Stomach smooth muscle (tissue), 2 donors: ENCODE results near the gene KRTAP1-3.

Experiments used
- H3K27ac ChIP-seq: one replicate; pipeline ENCODE4 v1.7.0; 2013; ENCODE audit warnings: mild to moderate bottlenecking, low read length, inconsistent platforms
- H3K27me3 ChIP-seq, 2 donors: one replicate each; pipeline ENCODE4 v1.7.0; 2013; ENCODE audit warnings: low read length in 2 of 2; ENCODE audit not compliant: insufficient read depth in 2 of 2, control insufficient read depth in 1 of 2
- H3K36me3 ChIP-seq, 2 donors: one replicate each; pipeline ENCODE4 v1.7.0; 2013; ENCODE audit warnings: low read length in 2 of 2; ENCODE audit not compliant: control insufficient read depth in 2 of 2, insufficient read depth in 2 of 2
- H3K4me1 ChIP-seq: one replicate; pipeline ENCODE4 v1.7.0; 2013; ENCODE audit warnings: low read length; ENCODE audit not compliant: control insufficient read depth, insufficient read depth
- H3K4me3 ChIP-seq, 2 donors: one replicate each; pipeline ENCODE4 v1.7.0; 2013; ENCODE audit warnings: low read length in 2 of 2
- H3K9ac ChIP-seq, 2 donors: one replicate each; pipeline ENCODE4 v1.7.0; 2013; ENCODE audit warnings: low read length in 2 of 2, mild to moderate bottlenecking in 1 of 2
- H3K9me3 ChIP-seq, 2 donors: one replicate each; pipeline ENCODE4 v1.7.0; 2013; ENCODE audit warnings: low read length in 2 of 2; ENCODE audit not compliant: control insufficient read depth in 2 of 2
- donor health status: healthy.
- donor health status: Pancreatic carcinoma.

Gene KRTAP1-3

DNA sequence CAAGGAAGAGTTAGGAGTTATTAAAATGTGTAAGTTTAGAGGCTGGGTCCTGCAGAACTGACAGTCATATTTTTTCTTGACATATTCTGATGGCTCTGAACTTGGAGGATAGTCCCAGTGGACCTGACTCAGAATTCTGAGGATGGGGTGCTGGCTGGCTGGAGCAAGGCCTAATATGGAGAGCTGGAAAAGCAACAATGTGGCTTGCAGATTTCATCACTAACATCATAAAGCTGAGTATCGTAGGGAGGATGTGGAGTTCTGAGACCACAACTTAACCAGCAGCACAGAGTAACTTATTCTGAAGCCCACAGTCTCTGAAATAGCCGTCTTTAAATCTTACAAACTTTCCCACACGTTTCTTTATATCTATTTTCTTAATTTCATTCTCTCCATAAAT, 10.0 kb downstream of the KRTAP1-3 start:
- H3K9me3 ChIP-seq: no peaks in the 10 kb centered on the region
- no peak overlapping the region for H3K9ac ChIP-seq
- no peaks in the 10 kb centered on the region for H3K4me1 ChIP-seq
- H3K27ac ChIP-seq: no peak overlapping the region
- H3K36me3 ChIP-seq: no peaks in the 10 kb centered on the region
- H3K4me3 ChIP-seq: no peak overlapping the region
- H3K27me3 ChIP-seq: no peaks in the 10 kb centered on the region

DNA sequence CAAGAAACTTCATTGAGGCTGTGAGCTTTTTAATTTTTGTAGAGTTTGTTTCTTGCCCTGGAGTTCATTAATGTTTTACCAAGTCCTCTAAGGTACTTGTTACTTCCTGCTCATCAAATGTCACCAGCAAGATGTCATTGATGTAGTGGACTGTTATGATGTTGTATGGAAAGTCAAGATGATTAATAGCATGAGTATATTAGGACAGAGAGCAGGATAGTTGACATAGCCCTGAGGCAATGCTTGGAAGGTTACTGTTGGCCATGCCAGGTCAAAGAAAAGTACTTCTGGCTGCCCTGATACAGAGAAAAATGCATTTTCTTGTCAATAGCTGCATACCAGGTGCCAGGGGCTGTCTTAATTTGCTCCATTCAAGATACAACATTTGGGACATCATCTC, 14.3 kb downstream of the KRTAP1-3 start:
- Histone ChIP-seq H3K4me3 (no peak overlapping the region), H3K27ac (no peak overlapping the region), H3K4me1 (no peaks in the 10 kb centered on the region), H3K9me3 (no peaks in the 10 kb centered on the region), H3K36me3 (no peaks in the 10 kb centered on the region), H3K27me3 (peaks cover 0 to 3% of the 10 kb centered on the region in 2 donors), H3K9ac (no peak overlapping the region)

DNA sequence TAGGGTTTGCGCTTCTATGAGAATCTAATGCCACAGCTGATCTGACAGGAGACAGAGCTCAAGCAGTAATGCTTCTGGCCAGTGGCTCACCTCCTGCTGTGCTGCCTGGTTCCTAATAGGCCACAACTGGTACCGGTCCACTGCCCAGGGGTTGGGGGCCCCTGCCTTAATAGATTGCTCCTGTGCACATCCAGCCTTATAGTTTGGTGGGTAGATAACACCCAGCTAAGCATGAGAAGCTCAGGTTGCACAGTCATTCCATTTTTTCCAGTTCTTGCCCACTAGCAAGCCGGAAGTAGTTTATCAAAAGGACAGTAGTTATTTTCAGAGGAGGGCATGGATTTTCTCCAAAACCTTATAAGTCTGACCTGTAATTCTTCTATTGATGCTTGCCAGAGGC, 15.3 kb downstream of the KRTAP1-3 start:
- H3K36me3 ChIP-seq: no peaks in the 10 kb centered on the region
- no peak overlapping the region for H3K4me3 ChIP-seq
- peaks cover 0 to 3% of the 10 kb centered on the region in 2 donors for H3K27me3 ChIP-seq
- H3K4me1 ChIP-seq: no peaks in the 10 kb centered on the region
- H3K9me3 ChIP-seq: no peaks in the 10 kb centered on the region
- no peak overlapping the region for H3K27ac ChIP-seq
- no peak overlapping the region for H3K9ac ChIP-seq

DNA sequence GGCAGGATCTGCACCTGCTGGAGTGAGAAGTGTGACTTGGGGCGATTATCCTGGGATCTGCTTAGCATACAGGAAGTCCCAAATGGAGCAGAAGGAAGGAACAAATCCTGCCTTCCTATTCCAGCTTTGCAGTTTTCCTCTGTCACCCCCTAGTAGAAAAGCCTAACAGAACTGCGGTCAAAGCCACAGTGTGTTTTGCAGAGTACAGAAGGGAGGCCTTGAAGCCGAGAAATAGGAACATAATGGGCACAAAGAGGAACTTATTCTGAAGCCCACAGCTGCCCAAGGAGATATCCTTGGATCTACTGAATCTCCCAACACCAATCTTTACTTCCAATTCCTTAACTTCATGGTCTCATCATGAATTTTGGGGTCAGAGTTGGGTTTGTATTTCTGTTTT, 16.1 kb downstream of the KRTAP1-3 start:
- H3K4me1 ChIP-seq: no peaks in the 10 kb centered on the region
- H3K27me3 ChIP-seq: peaks cover 0 to 3% of the 10 kb centered on the region in 2 donors
- no peaks in the 10 kb centered on the region for H3K36me3 ChIP-seq
- no peak overlapping the region for H3K9ac ChIP-seq
- H3K4me3 ChIP-seq: no peak overlapping the region
- H3K9me3 ChIP-seq: no peaks in the 10 kb centered on the region
- no peak overlapping the region for H3K27ac ChIP-seq

GRCh38 chr17:41016578-41017215, 18.0 kb downstream of the KRTAP1-3 start:
- Histone ChIP-seq H3K27me3 (peaks cover 0 to 3% of the 10 kb centered on the region in 2 donors), H3K4me1 (no peaks in the 10 kb centered on the region), H3K27ac (no peak overlapping the region), H3K36me3 (no peaks in the 10 kb centered on the region), H3K4me3 (no peak overlapping the region), H3K9ac (no peak overlapping the region), H3K9me3 (no peaks in the 10 kb centered on the region)

DNA sequence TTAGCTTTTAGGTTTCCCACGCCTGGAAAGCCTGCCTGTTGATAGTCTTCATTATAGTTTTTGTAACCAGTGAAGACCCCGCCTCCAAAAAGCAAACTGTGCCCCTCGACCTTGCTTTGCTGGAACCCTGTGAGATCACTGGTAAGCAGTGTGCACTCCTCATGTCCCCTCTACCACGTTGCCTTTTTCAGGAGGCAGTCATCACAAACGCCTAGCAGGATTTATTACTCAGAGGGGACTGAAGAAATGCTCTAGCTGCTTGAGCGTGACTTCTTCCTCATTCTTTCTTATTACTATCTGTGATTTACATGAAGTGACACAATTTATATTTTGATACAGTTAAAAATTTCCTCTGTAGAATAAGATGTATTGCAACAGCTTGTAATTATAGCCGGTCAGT, 19.2 kb downstream of the KRTAP1-3 start:
- Histone ChIP-seq H3K9ac (no peak overlapping the region), H3K4me1 (no peaks in the 10 kb centered on the region), H3K27me3 (peaks cover 0 to 3% of the 10 kb centered on the region in 2 donors), H3K9me3 (no peaks in the 10 kb centered on the region), H3K36me3 (no peaks in the 10 kb centered on the region), H3K27ac (no peak overlapping the region), H3K4me3 (no peak overlapping the region)

GRCh38 chr17:41013606-41014005, 21.1 kb downstream of the KRTAP1-3 start:
- Histone ChIP-seq H3K4me1 (no peaks in the 10 kb centered on the region), H3K4me3 (no peak overlapping the region), H3K27ac (no peak overlapping the region), H3K9me3 (no peaks in the 10 kb centered on the region), H3K27me3 (peaks cover 0 to 3% of the 10 kb centered on the region in 2 donors), H3K36me3 (no peaks in the 10 kb centered on the region), H3K9ac (no peak overlapping the region)

DNA sequence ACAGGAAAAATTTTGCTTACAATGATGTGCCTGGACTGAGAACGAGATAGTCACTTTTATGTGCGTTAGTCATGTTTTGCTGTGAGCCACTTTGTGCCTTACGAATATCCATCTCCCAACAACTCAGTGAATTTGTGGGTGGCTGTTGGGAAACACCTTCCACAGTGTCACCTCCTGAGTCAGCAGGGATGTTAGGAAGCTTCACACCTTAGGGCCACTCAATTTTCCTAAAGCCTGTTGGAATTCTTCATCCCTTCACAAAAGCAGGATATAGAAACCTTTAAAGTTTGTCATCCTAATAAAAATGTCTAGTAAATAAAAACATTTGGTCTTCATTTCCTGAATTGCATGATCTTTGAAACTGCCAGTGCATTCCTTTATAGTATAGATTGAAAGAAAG, 21.5 kb downstream of the KRTAP1-3 start:
- H3K27ac ChIP-seq: no peak overlapping the region
- no peaks in the 10 kb centered on the region for H3K4me1 ChIP-seq
- no peak overlapping the region for H3K4me3 ChIP-seq
- no peak overlapping the region for H3K9ac ChIP-seq
- H3K27me3 ChIP-seq: peaks cover 0 to 3% of the 10 kb centered on the region in 2 donors
- H3K36me3 ChIP-seq: no peaks in the 10 kb centered on the region
- no peaks in the 10 kb centered on the region for H3K9me3 ChIP-seq

DNA sequence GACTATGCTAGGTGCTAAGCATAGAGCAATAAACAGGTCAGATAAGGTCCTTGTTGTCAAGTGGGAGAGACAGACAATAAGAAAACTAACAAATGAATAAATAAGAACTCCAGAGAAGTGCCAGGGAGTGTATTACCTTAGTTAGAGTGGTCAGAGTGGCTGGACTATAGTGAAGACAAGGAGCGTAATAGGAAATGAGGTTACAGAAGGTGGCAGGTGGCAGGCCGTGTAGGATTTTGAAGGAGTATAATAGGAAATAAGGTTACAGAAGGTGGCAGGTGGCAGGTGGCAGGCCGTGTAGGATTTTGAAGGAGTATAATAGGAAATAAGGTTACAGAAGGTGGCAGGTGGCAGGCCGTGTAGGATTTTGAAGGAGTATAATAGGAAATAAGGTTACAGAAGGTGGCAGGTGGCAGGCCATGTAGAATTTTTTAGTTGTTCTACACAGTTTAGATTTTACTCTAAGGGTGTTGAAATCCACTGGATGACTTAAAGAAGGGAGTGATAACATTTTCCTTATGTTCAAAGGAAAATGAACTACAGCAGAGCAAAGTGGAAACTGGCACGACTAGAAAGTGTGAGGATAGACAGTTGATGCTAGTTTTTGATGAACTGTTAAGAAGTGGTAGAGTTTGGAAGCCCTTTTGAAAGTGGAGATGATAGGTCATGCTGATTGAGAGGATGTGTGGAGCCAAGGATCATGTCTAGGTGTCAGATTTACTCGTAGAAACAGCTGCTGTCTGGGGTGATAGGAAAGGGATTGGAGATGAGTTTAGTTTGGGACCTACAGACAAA, 22.2 kb downstream of the KRTAP1-3 start:
- Histone ChIP-seq H3K36me3 (no peaks in the 10 kb centered on the region), H3K9me3 (no peaks in the 10 kb centered on the region), H3K4me1 (no peaks in the 10 kb centered on the region), H3K27me3 (peaks cover 0 to 3% of the 10 kb centered on the region in 2 donors), H3K9ac (no peak overlapping the region), H3K27ac (no peak overlapping the region), H3K4me3 (no peak overlapping the region)

DNA sequence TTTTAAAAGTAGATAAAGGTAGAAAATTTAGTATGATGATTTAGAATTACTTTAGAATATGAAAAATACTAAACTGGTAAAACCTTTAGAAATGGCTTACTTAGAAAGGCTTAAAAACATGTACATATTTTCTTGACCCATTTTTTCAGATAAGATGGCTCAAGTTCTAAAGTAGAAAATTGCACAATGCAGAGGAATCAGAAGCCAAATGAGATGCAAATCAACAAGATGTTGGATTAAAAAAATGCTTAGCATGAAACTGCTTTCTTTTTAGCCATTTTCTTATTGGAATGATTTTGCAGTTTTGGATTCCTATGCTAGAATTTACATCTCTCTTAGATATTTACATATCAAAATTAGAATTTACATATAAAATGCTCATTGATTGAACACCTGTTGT, 24.2 kb downstream of the KRTAP1-3 start:
- H3K27me3 ChIP-seq: no peaks in the 10 kb centered on the region
- H3K4me3 ChIP-seq: no peak overlapping the region
- no peaks in the 10 kb centered on the region for H3K4me1 ChIP-seq
- H3K9me3 ChIP-seq: no peaks in the 10 kb centered on the region
- H3K9ac ChIP-seq: no peak overlapping the region
- H3K36me3 ChIP-seq: no peaks in the 10 kb centered on the region
- no peak overlapping the region for H3K27ac ChIP-seq

GRCh38 chr17:41009936-41010335, 24.7 kb downstream of the KRTAP1-3 start:
- no peaks in the 10 kb centered on the region for H3K36me3 ChIP-seq
- H3K27ac ChIP-seq: no peak overlapping the region
- no peaks in the 10 kb centered on the region for H3K27me3 ChIP-seq
- H3K9me3 ChIP-seq: no peaks in the 10 kb centered on the region
- no peak overlapping the region for H3K4me3 ChIP-seq
- no peaks in the 10 kb centered on the region for H3K4me1 ChIP-seq
- no peak overlapping the region for H3K9ac ChIP-seq
